ENCODE results near the gene SESN1.

Gene SESN1

GRCh38 chr6:108959972-108960582 lies 134.6 kb downstream of the SESN1 start:
- DNase-seq (ENCODE audit: low spot score): no peak

GRCh38 chr6:108958900-108959770 lies 135.5 kb downstream of the SESN1 start:
- DNase-seq (ENCODE audit: low spot score): no peak

- DNase-seq (ENCODE audit: low spot score): no peak
These were observed 137.4 kb downstream of the SESN1 start for GRCh38 chr6:108957221-108957620.

- no peak for DNase-seq (ENCODE audit: low spot score)
These were observed 139.2 kb downstream of the SESN1 start for GRCh38 chr6:108955329-108955949.

- DNase-seq (ENCODE audit: low spot score): no peak
These were observed 141.0 kb downstream of the SESN1 start for GRCh38 chr6:108953681-108954080.

- no peak for DNase-seq (ENCODE audit: low spot score)
These were observed 141.7 kb downstream of the SESN1 start for GRCh38 chr6:108952776-108953486.

- no peak for DNase-seq (ENCODE audit: low spot score)
These were observed 143.2 kb downstream of the SESN1 start for GRCh38 chr6:108951351-108951953.

GRCh38 chr6:108948181-108948661 lies 146.4 kb downstream of the SESN1 start:
- DNase-seq (ENCODE audit: low spot score): no peak

GRCh38 chr6:108947114-108947854 lies 147.4 kb downstream of the SESN1 start:
- DNase-seq (ENCODE audit: low spot score): peak; percentile 56

GRCh38 chr6:108946695-108947094 lies 148.0 kb downstream of the SESN1 start:
- no peak for DNase-seq (ENCODE audit: low spot score)

GRCh38 chr6:108945681-108946159 lies 148.9 kb downstream of the SESN1 start:
- DNase-seq (ENCODE audit: low spot score): peak; percentile 40

GRCh38 chr6:108944707-108945680 lies 149.7 kb downstream of the SESN1 start:
- DNase-seq (ENCODE audit: low spot score): peak; percentile 69

GRCh38 chr6:108944071-108944470 lies 150.6 kb downstream of the SESN1 start:
- no peak for DNase-seq (ENCODE audit: low spot score)

GRCh38 chr6:108942556-108943492 lies 151.8 kb downstream of the SESN1 start:
- DNase-seq (ENCODE audit: low spot score): no peak

- DNase-seq (ENCODE audit: low spot score): no peak
These were observed 152.8 kb downstream of the SESN1 start for GRCh38 chr6:108941859-108942258.

- DNase-seq (ENCODE audit: low spot score): no peak
These were observed 153.4 kb downstream of the SESN1 start for GRCh38 chr6:108941281-108941680.

GRCh38 chr6:108940741-108941140 lies 153.9 kb downstream of the SESN1 start:
- no peak for DNase-seq (ENCODE audit: low spot score)

- no peak for DNase-seq (ENCODE audit: low spot score)
These were observed 157.5 kb downstream of the SESN1 start for GRCh38 chr6:108937170-108937569.
